Measurements from ENCODE around the gene ACOT6.
"Not testable (repeated sequence)": the region's sequence is repeated elsewhere in the genome, so short reads cannot be mapped to it uniquely, and the experiment has no call there.

DNA sequence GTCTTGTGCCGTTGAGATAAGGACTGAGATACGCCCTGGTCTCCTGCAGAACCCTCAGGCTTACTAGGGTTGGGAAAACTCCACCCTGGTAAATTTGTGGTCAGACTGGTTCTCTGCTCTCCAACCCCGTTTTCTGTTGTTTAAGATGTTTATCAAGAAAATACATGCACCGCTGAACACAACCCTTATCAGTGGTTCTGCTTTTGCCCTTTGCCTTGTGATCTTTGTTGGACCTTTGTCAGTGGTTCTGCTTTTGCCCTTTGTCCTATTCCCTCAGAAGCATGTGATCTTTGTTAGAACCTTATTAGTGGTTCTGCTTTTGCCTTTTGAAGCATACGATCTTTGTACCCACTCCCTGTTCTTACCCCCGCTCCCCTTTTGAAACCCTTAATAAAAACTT is 49.6 kb upstream of the ACOT6 start:
- not testable (repeated sequence) for TF ChIP-seq CTCF (IDR thresholded peaks at IDR 0.05); POLR2A (IDR thresholded peaks at IDR 0.05; ENCODE audit: low read depth); POLR2AphosphoS5 (IDR thresholded peaks at IDR 0.05)
